ENCODE measurements around the gene EYS.
"Not testable (repeated sequence)": the region's sequence is repeated elsewhere in the genome, so short reads cannot be mapped to it uniquely, and the experiment has no call there.

Gene EYS

DNA sequence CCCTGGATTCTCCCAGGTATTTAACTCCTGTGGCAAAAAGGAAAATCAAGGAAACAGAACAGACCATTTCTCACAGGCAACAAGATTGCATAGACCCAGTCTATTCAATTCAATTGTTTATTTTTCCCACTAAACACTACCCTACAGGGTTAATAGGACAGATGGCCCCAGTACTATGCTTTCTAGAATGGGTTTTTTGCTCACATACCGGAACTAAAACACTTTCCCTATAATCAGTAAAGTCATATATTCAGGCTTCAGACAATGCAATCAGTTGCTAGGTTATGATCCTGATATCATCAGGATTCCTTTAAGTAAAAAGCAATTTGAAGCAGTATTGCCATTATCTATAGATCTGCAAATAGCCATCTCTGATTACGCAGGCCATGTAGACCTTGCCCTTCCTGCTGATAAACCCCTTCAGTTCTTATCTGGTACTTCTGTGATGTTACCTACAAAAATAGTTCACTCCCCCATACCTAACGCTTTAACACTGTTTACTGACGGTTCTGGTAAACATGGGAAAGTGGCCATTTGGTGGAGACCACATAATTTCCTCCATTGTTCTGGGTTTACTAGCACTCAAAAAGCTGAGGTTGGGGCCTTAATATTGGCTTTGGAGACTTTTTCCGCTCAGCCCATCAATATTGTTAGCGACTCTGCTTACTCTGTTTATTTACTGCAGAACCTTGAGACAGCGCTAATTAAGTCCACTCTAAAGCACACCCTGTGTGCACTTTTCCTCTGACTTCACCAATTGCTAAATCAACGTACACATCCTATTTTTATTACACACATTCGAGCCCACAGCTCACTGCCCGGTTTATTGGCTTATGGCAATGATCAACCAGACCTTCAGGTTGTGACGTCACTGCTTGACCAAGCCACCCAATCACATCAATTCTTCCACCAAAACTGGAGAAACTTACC lies 1405.5 kb downstream of the EYS start:
- DNase-seq (ENCODE audit: low spot score), result no peak

DNA sequence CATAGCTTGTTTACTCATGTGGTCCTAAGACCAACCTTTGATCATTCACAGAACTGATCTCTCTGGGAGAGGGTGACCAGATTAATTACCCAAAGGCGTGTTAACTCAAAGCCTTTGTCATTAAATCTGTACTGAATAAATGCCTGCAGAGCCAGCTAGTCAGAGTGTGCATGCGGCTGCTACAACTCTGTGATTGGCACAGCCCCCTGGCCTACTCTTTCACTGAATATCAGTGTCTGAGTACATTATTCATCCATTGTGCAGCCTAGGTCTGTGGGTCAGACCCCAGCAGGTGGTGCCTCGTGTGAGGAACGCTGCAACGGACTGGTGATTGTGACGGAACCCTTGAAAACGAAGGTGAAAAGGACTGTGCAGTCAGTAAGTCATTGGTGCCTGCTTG lies 1407.8 kb downstream of the EYS start:
- DNase-seq (ENCODE audit: low spot score), result no peak

- DNase-seq (ENCODE audit: low spot score), result no peak
Measured at GRCh38 chr6:64294034-64294433, 1413.0 kb downstream of the EYS start.

DNA sequence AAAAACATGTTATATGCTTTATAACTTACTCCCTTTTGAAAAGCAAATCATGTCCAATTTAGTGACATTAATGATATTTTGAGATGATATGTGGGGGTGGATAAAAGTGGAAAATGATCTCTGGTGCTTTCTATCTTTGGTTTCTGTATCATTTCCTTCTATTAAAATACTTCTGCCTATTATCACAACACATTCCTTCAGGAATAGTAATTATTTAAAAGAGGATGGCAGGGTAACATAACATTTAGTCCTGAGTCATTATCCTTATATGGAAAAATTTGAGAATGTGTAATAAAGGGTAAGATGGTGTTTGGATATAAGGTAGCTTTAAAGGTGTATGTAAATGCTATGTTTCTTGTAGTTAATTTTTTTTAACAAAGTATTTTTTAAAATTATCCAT lies 1413.7 kb downstream of the EYS start:
- peak; percentile 14 for DNase-seq (ENCODE audit: low spot score)

GRCh38 chr6:64290867-64291266 lies 1416.2 kb downstream of the EYS start:
- no peak for DNase-seq (ENCODE audit: low spot score)

DNA sequence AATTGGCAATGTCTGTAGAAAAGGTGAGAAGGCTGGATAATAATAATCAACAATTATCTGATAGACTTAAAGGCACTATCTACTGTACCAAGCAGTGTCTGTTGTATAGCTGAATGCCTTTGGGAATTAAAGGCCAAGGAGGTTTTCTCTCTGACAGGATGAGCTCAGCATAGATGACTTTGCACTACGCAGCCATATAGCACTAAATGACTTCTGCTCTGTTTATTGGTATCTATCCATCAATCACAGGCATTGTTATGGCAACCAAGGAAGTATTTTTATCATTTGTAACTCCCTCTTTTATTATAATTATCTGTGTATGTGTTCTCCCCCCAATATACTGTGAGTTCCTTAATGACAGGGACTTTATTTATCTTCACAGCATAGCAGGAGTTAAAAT lies 1417.1 kb downstream of the EYS start:
- no peak for DNase-seq (ENCODE audit: low spot score)

DNA sequence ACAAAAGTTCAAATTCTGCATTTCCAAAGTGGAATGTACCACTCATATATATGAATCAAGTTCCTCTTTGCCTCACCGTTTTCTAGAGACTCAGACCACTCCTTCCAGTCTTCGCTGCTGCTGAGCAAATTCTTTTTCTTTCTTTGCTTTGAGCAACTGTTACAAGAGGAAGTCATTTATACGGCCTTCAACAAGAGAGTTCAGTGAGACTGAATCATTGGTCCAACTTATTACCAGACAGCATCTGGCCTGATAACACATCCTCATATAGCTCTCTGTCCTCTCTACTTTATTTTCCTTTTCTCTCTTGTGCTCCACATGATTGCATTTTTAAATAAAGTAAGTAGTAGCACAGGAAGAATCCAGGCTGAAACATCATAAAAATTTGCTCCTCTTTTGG lies 1418.7 kb downstream of the EYS start:
- DNase-seq (ENCODE audit: low spot score), result no peak

- no peak for DNase-seq (ENCODE audit: low spot score)
Measured at GRCh38 chr6:64281167-64281566, 1425.9 kb downstream of the EYS start.

GRCh38 chr6:64280569-64280968 lies 1426.5 kb downstream of the EYS start:
- DNase-seq (ENCODE audit: low spot score), result peak; percentile 50

- DNase-seq (ENCODE audit: low spot score), result peak; percentile 63
Measured at GRCh38 chr6:64270083-64270482, 1436.9 kb downstream of the EYS start.

- no peak for DNase-seq (ENCODE audit: low spot score)
Measured at GRCh38 chr6:64266351-64266821, 1440.6 kb downstream of the EYS start.

DNA sequence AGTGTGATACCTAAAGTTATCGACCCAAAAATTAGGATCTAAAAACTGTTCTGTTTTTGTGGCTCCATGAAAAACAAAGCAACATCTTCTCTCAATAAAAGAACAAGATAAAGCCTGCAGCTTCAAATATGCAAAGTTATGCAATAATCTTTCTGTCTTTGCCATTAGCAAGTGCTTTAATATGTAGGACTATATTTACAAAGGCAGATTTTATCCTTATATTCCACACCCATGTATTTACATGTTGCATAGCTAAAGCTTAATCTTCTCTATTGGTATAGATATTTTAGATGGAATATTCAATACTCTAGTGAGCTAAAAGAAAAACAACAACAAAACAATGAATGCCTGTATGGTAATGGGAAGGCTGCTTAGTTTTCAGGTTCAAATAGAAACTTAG lies 1443.2 kb downstream of the EYS start:
- no peak for DNase-seq (ENCODE audit: low spot score)

DNA sequence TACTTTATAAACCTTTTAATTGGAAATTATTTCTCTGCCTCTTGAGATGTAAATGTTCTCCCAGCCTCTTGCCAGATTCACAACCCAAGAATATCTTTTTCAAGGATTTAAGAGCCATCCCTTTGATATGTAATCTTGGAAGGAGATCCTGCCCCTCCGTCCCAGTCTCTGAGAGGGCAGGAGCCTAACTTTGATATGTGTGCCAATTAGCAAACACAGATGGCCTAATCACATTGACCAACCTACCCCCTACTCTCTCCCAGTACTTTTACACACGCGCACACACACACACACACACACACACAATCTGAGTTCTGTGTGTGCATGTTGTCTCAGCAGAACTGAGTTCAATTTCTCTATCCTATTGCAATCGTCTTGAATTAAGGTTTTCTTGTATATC lies 1447.7 kb downstream of the EYS start:
- no peak for DNase-seq (ENCODE audit: low spot score)

- no peak for DNase-seq (ENCODE audit: low spot score)
Measured at GRCh38 chr6:64258752-64259151, 1448.3 kb downstream of the EYS start.

- no peak for DNase-seq (ENCODE audit: low spot score)
Measured at GRCh38 chr6:64258302-64258701, 1448.7 kb downstream of the EYS start.

DNA sequence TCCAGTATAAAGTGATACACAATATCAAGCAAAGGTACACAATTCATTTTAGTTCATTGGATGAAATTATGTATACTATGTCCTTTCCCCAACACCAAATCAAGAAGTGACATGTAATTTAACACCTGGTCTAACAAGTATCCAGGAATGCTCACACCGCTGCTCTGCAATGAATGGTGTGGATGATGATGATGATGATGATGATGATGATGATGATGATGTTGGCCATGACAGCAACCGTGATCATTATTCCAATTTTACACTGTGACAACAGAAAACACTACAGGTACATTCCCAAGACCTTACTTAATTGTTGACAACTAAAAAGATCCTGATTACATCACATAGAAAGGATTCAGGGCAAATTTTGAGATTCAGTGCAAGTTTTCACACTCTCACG lies 1449.4 kb downstream of the EYS start:
- no peak for DNase-seq (ENCODE audit: low spot score)

- DNase-seq (ENCODE audit: low spot score), result no peak
Measured at GRCh38 chr6:64256483-64256882, 1450.5 kb downstream of the EYS start.

DNA sequence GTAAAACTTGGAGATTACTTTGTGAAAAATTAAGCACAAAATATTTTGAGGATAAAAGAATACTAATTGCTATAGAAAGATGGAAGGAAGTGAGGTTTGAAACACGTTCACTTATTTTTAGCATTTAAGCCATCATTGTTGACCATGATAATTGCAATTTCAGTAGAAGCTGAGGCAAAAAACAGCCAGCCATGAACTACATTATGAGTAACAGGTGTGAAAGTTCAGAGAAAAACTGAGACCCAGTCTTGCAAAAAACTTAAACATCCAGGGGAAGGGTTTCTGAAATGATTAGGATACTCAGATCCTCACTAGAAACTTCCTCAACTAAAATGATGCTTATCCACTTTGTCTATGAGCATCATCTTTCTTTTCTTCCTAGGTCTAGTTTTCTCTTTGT lies 1452.0 kb downstream of the EYS start:
- no peak for DNase-seq (ENCODE audit: low spot score)

DNA sequence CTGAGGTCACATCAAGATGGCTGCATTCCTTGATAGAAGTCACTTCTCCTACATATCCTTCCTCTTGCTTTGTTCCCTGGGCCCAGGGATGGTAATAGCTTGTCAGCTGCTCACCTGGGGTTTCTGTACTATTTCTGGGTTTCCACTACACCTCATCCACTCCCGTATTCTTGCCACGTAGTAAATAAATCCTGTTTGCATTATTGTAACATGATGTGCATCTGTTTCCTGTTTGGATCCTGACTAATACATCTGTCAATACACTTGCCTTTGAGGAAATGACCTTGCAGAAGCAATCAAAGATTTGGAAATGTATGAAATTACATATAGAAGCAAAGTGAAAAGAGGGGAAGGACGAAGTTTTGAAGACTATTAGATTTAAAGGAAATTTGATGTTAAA lies 1452.5 kb downstream of the EYS start:
- DNase-seq (ENCODE audit: low spot score), result no peak

- DNase-seq (ENCODE audit: low spot score), result no peak
Measured at GRCh38 chr6:64252256-64252655, 1454.8 kb downstream of the EYS start.

GRCh38 chr6:64250126-64250525 lies 1456.9 kb downstream of the EYS start:
- DNase-seq (ENCODE audit: low spot score), result no peak

DNA sequence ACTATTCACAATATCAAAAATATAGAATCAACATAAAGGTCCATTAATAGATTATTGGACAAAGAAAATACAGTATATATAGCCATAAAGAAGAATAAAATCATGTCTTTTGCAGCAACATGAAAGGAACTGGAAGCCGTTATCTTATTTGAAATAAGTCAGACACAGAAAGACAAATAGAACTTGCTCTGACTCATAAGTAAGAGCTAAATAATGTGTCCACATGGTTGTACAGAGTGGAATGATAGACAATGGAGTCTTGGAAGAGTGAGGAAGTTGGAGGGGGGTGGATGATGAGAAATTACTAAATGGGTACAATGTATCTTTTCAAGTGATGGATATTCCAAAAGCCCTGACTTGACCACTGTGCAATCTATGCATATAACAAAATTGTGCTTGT lies 1457.9 kb downstream of the EYS start:
- DNase-seq (ENCODE audit: low spot score), result no peak

GRCh38 chr6:64243618-64244017 lies 1463.4 kb downstream of the EYS start:
- DNase-seq (ENCODE audit: low spot score), result no peak

GRCh38 chr6:64238908-64239307 lies 1468.1 kb downstream of the EYS start:
- not testable (repeated sequence) for DNase-seq (ENCODE audit: low spot score)
